ENCODE data around the gene HSPA1B. TPM values are rescaled to one million over a fixed set of nuclear protein-coding genes. Genes with fewer than 3 reads are reported as not detected.
"Not testable (repeated sequence)": the region's sequence is repeated elsewhere in the genome, so short reads cannot be mapped to it uniquely, and the experiment has no call there.

Gene HSPA1B
- polyA plus RNA-seq, 1 donor from 2014 or later = 120 TPM

GRCh38 chr6:31806470-31807272, 20.9 kb upstream of the HSPA1B start, which contains the start of gene LSM2:
Gene LSM2, minus strand, starts transcription at chr6:31806966. Its CDS starts 209 bp downstream, at chr6:31806757.
- Histone ChIP-seq H3K27ac (ENCODE audit: low read length) (peak within 1 kb of the TSS; percentile 83), H3K79me2 (replicated peaks; ENCODE audit: insufficient read depth, low read length) (peaks cover 9% of the 10 kb centered on the region), H2AFZ (ENCODE audit: low read depth, low read length) (peak within 1 kb of the TSS; percentile 70), H3K27me3 (ENCODE audit: insufficient read depth, low read depth, low read length) (no peaks in the 10 kb centered on the region), H3K9me2 (ENCODE audit: insufficient read depth, low read length) (no peaks in the 10 kb centered on the region), H3K4me3 (ENCODE audit: low read length) (peak within 1 kb of the TSS; percentile 76), H3K9ac (ENCODE audit: low read length) (peak within 1 kb of the TSS; percentile 78), H3F3A (ENCODE audit: insufficient read depth, low read length, poor library complexity, severe bottlenecking) (no peaks in the 10 kb centered on the region), H3K9me3 (ENCODE audit: low read length) (no peaks in the 10 kb centered on the region), H3K36me3 (ENCODE audit: insufficient read depth, low read length) (no peaks in the 10 kb centered on the region), H3K4me2 (ENCODE audit: low read length) (peak within 1 kb of the TSS; percentile 77), H4K20me1 (ENCODE audit: insufficient read depth) (no peaks in the 10 kb centered on the region)
- TF ChIP-seq TAF1 (IDR thresholded peaks at IDR 0.05; ENCODE audit: low read depth) (peak; percentile 57), EZH2 (IDR thresholded peaks at IDR 0.05; ENCODE audit: borderline replicate concordance, insufficient read depth, low read length, poor library complexity, severe bottlenecking) (no peak), SMC3 (conservative IDR thresholded peaks at IDR 0.05; ENCODE audit: poor library complexity) (peak; percentile 31), POLR2AphosphoS5 (IDR thresholded peaks at IDR 0.05) (peak; percentile 79), RAD21 (conservative IDR thresholded peaks at IDR 0.05) (peak; percentile 52), EP300 (conservative IDR thresholded peaks at IDR 0.05; ENCODE audit: poor library complexity, severe bottlenecking) (peak; percentile 31), MXI1 (conservative IDR thresholded peaks at IDR 0.05; ENCODE audit: poor library complexity, severe bottlenecking) (peak; percentile 86)
- TF ChIP-seq, protein P1, sequence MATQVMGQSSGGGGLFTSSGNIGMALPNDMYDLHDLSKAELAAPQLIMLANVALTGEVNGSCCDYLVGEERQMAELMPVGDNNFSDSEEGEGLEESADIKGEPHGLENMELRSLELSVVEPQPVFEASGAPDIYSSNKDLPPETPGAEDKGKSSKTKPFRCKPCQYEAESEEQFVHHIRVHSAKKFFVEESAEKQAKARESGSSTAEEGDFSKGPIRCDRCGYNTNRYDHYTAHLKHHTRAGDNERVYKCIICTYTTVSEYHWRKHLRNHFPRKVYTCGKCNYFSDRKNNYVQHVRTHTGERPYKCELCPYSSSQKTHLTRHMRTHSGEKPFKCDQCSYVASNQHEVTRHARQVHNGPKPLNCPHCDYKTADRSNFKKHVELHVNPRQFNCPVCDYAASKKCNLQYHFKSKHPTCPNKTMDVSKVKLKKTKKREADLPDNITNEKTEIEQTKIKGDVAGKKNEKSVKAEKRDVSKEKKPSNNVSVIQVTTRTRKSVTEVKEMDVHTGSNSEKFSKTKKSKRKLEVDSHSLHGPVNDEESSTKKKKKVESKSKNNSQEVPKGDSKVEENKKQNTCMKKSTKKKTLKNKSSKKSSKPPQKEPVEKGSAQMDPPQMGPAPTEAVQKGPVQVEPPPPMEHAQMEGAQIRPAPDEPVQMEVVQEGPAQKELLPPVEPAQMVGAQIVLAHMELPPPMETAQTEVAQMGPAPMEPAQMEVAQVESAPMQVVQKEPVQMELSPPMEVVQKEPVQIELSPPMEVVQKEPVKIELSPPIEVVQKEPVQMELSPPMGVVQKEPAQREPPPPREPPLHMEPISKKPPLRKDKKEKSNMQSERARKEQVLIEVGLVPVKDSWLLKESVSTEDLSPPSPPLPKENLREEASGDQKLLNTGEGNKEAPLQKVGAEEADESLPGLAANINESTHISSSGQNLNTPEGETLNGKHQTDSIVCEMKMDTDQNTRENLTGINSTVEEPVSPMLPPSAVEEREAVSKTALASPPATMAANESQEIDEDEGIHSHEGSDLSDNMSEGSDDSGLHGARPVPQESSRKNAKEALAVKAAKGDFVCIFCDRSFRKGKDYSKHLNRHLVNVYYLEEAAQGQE (IDR thresholded peaks at IDR 0.05; ENCODE audit: borderline replicate concordance) = peak; percentile 15
- TF ChIP-seq, protein P2, sequence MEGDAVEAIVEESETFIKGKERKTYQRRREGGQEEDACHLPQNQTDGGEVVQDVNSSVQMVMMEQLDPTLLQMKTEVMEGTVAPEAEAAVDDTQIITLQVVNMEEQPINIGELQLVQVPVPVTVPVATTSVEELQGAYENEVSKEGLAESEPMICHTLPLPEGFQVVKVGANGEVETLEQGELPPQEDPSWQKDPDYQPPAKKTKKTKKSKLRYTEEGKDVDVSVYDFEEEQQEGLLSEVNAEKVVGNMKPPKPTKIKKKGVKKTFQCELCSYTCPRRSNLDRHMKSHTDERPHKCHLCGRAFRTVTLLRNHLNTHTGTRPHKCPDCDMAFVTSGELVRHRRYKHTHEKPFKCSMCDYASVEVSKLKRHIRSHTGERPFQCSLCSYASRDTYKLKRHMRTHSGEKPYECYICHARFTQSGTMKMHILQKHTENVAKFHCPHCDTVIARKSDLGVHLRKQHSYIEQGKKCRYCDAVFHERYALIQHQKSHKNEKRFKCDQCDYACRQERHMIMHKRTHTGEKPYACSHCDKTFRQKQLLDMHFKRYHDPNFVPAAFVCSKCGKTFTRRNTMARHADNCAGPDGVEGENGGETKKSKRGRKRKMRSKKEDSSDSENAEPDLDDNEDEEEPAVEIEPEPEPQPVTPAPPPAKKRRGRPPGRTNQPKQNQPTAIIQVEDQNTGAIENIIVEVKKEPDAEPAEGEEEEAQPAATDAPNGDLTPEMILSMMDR (IDR thresholded peaks at IDR 0.05; ENCODE audit: poor library complexity, severe bottlenecking) = peak; percentile 58

- H3K27ac ChIP-seq (ENCODE audit: low read length); H3K9me3 ChIP-seq (ENCODE audit: low read length); H3K4me3 ChIP-seq (ENCODE audit: low read length); H3F3A ChIP-seq (ENCODE audit: insufficient read depth, low read length, poor library complexity, severe bottlenecking); H3K9me2 ChIP-seq (ENCODE audit: insufficient read depth, low read length); H4K20me1 ChIP-seq (ENCODE audit: insufficient read depth); H3K79me2 ChIP-seq (replicated peaks; ENCODE audit: insufficient read depth, low read length); H3K36me3 ChIP-seq (ENCODE audit: insufficient read depth, low read length); H2AFZ ChIP-seq (ENCODE audit: low read depth, low read length); H3K9ac ChIP-seq (ENCODE audit: low read length); H3K27me3 ChIP-seq (ENCODE audit: insufficient read depth, low read depth, low read length); H3K4me2 ChIP-seq (ENCODE audit: low read length): not testable (repeated sequence)
These were observed 18.9 kb upstream of the HSPA1B start for GRCh38 chr6:31808599-31808998.

All from neural cell (in vitro differentiated cells).